ENCODE results near the gene GSG1L. TPM values are rescaled to one million over a fixed set of nuclear protein-coding genes. Genes with fewer than 3 reads are reported as not detected.

The GSG1L gene
- total RNA-seq, 4 donors from 2014 or later = not detected

- TF ChIP-seq CTCF (IDR thresholded peaks at IDR 0.05; ENCODE audit: low read depth) = no peak
Measured at GRCh38 chr16:27806388-27806787, 257.1 kb downstream of the GSG1L start.

DNA sequence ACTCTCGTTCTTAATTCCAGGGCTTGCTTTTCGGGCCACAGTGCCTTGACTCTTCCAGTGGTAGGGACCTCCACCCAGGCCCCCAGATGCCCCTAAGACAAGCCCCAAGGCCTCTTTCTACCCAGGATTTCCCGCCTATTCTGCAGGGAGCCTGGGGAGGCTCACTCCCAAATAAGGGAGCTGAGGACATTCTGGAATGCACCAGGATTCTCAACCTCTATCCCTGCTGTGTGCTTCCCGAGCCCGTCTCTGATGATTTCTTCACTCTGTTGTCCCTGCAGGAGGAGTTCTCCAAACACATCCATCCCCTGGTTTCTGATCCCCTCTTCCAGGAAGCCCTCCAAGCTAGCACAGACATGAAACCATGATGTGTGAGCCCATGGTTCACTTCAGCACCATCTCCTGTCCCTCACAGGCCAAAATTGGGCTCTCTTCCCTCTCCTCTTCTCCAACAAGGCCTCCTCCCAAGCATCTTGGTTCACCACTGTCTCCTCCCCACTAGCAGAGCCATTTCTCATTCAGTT, 257.6 kb downstream of the GSG1L start:
- no peak for TF ChIP-seq CTCF (IDR thresholded peaks at IDR 0.05; ENCODE audit: low read depth)

DNA sequence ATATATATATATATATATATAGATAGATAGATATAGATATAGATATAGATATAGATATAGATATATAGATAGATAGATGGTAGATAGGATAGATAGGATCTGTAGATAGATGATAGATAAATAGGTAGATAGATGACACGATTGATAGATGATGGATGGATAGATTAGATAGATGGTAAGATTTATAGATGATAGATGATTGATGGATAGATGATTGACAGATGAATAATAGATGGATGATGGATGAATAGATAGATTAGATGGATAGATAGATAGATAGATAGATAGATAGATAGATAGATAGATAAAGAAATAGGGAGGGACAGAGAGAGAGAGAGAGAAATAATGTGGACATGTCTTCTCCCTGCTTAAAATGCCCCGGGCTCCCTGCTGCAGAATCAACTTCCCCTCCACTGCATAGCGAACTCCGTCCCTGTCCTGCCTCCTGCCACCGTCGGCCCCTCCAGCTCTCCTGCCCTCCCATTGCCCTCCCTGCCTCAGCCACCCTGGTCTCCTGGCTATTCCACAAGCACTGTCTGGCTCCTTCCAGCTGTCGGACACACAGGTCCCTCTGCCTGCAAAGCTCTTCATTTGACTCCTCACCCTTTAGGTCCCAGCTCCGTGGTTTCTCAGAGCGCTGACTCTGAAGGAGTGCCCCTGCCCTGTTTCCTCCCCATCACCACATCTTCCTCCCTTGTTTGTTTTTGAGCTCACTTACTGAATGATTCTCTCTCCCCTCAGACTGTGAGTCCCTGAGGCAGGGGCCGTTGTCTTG, 259.6 kb downstream of the GSG1L start:
- no peak for TF ChIP-seq CTCF (IDR thresholded peaks at IDR 0.05; ENCODE audit: low read depth)

GRCh38 chr16:27802664-27803439, 260.7 kb downstream of the GSG1L start:
- no peak for TF ChIP-seq CTCF (IDR thresholded peaks at IDR 0.05; ENCODE audit: low read depth)

DNA sequence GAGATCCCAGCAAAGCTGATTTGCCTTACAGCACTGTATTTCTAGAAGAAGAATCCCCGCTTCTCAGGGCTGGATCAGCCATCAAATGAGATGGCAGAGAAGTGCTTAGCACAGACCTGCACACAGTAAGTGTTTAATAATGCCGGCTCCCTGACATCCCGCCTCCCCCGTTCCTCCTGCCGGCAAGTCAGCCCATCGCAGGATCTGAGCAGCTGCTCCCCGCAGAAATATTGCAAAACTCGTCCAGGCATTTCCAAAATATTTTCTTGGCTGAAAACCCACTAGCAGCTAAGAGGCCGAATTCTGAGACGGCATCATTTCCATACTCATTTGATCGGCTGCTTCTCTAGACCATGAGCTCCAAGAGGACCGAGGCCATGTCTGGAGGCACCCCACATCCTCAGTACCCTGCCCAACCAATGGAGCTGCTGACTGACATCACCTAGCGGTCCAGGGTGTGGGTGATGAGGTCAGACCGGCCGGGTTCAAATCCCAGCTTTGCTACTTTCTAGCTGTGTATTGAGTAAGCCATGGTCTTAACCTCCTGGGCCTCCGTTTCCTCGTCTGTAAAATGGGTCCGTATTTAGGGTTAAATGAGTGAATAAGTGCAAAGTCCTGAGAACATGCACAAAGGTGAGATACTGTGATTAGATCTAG, 262.1 kb downstream of the GSG1L start:
- no peak for TF ChIP-seq CTCF (IDR thresholded peaks at IDR 0.05; ENCODE audit: low read depth)

DNA sequence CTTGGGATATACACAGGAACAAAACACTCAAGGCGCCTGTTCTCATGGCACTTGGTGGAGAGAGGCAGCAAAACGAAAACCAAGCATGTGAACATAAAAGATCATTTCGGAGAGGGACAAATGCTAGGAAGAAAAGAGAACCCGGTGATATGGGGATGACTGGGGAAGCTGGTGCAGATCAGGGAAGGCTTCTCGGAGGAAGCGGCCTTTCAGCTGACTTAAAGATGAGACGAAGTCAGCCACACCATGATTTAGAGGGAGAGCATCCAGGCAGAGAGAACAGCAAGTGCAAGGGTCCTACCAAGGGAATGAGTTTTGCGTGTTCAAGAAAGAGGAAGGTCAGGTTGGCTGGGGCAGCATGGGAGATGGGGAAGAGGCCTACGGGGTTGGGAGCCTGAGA, 262.7 kb downstream of the GSG1L start:
- no peak for TF ChIP-seq CTCF (IDR thresholded peaks at IDR 0.05; ENCODE audit: low read depth)

DNA sequence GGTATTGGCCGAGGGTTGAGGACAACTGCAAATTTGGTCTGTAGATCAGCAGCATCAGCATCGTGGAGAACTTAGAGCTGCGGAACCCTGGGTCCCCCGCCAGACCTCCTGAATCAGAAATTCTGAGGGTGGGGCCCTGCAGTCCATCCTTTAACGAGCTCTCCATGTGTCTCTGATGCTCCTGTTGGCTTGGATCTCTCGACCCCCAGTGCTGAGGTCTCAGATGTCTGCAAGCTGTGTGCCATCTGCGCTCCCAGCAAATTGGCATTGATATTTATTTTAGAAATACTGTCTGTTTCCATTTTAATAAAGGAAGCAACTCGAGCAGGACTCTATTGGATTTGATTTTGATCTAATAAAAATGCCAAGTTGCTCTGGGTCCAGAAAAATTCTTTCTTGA, 263.6 kb downstream of the GSG1L start:
- no peak for TF ChIP-seq CTCF (IDR thresholded peaks at IDR 0.05; ENCODE audit: low read depth)
